Activated T-helper 1 cell treated with Interleukin-2 at 50 U/mL for 16 hours (primary cell): ENCODE data around the gene NKX1-2.
"Not testable (repeated sequence)": the region's sequence is repeated elsewhere in the genome, so short reads cannot be mapped to it uniquely, and the experiment has no call there.

Experiments used
- DNase-seq: peaks from one replicate; pipeline ENCODE4 v3.0.0-alpha.2; 2020; ENCODE audit warnings: low read depth

NKX1-2 gene

DNA sequence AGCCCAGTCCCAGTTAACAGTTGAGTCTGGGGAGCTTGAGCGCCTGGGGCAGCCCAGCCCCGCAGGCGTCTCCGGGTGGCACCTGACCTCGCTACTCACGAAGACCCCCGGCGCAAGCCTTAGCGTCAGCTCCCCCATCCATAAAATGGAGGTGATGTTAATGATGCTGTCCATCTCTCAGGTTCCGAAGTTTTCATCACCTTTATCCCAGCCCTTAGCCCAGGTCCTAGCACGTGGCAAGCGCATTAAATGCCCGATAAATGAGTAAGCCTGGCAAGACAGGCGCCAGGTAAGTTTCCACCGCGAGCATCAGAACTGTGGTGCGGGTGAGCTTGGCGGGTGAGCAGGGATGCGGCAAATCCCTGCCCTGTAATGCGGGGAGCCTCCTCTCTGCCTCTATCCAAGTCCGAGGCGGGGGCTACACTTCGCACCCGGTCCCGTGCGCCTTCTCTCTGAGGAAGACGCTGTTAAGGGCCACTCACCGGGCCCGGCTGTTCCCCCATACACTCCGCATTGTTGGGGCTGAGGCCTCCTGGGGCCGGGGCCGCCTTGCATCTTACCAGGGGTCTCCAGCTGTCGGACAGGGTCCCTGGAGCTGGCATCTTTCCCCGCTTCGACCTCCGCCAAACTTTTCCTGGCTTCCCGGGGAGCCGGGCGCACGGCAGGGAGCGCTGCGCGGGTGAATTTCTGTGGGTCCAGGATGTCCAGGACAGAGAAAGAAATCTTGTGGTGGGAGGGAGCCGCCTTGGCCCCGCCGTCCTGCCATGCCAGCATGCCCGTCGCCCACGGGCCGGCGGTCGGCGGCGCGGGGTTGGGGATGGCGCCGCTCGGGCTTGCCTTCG is 444 bp downstream of the NKX1-2 start:
- DNase-seq: no peak

DNA sequence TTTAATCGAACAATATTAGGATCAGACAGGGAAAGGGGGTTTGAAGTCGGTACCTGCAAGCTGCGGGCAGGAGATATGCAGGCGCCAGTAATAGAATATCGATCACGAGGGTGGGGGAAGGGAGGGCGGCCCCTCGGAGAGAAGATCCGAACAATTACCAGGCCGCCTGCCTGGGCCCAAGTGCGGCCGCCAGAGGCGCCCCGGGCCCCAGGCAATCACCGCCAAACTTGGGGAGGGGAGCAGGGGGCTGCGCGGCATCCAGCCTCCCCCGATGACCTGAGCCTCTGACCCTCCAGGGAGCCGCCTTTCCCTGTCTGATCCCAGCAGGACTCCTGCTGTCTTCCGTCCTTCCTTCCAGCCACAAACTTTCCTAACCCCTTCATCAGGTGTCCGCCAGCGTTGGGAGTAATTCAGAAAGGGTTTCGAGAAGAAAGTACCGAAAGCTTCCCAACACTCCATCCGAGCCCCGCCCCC is 1.1 kb downstream of the NKX1-2 start:
- no peak for DNase-seq

DNA sequence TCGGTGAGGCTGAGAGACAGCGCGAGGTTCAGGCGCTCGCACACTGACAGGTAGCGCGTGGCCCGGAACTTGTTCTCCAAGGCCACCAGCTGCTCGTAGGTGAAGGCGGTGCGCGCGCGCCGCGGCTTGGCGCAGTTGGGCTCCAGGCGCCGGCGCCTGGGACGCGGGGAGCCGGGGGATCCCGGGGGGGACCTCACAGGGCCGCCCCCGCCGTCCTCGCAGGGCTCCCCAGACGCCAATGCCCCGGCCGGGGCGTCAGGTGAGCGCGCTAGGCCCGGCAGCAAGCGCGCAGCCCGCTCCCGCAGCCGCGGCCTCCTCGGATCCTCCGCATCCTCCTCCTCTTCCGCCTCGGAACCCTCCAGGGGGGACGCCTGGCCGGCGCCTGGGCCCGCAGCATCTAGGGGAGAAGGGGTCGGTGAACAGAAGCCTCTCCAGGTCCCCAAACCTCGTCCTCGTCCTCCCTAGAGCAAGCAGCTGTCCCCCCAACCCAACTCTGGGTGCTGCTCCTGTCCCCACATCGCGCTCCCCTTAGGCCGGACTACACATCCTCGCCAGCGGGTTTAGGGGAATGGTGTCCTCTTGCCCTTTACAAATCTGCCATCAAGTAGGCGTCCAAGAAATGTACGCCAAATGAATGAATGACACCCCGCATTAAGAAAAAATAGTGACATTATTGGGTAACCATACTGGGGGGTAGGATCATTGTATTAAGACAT is 1.9 kb downstream of the NKX1-2 start:
- DNase-seq: no peak

DNA sequence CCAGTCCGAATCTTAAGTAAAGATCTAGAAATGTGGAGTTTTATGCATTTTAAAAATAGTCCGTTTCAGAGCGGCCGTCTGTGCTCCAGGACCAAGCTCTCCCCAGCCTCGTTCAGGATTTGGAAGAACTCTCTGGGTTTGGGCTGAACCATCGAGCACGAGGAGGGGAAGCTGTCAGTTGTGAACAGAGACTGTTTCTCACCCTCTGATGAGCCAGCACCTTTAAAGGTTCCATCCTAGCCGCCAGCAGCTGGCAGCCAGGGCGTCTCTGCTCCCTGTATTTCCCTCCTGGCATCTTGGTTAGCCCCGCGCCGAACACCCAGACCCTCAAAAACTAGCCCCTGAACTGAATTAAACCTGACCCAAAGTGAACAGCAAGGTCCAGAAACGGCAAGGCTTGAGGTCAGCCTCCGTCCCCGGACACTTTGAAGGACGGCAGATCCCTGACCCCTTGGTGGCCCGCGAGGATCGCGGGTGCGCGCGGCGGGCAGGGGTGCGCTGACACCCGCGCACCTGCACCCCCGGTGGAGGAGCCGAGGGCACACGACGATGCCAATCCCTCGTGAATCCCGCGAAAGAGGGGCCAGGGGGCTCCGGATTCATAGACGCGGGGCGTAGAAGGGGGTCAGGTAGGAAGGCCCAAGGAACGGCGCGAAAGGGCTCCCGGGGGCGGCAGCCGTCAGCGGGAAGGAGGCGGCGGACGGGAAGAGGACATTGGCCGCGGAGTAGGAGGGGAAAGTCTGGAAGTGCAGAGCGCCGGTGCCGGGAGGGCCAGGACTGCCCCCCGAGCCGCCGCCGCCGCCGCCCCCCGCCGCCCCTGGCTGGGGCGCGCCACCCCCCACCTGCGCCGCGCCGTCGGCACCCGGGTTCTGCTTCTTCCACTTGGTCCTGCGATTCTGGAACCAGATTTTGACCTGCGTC is 2.7 kb downstream of the NKX1-2 start:
- no peak for DNase-seq

DNA sequence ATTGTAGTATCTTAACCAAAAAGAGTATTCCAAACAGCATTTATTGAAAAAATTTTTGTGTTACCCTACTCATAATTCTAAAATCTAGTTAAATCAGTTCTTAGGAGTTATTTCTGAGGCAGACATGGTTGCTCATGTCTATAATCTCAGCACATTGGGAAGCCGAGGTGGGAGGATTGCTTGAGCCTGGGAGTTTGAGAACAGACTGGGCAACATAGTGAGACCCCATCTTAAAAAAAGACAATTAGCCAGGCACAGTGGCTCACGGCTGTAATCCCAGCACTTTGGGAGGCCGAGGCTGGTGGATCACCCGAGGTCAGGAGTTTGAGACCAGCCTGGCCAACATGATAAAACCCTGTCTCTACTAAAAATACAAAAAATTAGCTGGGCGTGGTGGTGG is 8.1 kb downstream of the NKX1-2 start:
- not testable (repeated sequence) for DNase-seq

DNA sequence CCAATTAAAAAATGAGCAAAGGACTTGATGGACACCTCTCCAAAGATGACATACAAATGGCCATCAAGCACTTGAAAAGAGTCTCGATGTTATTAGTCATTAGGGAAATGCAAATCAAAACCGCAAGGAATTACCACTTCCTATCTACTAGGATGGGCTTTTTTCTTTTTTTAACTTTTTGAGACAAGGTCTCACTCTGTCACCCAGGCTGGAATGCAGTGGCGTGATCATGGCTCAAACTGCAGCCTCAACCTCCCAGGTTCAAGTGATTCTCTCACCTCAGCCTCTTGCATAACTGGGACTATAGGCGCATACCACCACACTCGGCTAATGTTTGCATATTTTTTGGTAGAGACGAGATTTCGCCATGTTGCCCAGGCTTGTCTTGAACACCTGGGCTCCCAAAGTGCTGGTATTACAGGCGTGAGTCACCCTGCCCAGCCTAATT is 13.6 kb downstream of the NKX1-2 start:
- DNase-seq: no peak

DNA sequence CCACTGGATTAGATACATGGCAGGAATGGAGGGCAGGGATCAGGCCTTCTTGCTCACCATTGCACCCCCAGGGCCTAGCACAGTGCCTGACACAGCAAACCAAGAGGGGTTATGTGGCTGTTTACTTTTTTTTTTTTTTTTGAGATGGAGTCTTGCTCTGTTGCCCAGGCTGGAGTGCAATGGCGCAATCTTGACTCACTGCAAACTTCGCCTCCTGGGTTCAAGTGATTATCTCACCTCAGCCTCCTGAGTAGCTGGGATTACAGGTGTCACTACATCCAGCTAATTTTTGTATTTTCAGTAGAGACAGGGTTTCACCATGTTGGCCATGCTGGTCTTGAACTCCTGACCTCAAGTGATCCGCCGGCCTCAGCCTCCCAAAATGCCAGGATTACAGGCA is 14.2 kb downstream of the NKX1-2 start:
- DNase-seq: not testable (repeated sequence)

DNA sequence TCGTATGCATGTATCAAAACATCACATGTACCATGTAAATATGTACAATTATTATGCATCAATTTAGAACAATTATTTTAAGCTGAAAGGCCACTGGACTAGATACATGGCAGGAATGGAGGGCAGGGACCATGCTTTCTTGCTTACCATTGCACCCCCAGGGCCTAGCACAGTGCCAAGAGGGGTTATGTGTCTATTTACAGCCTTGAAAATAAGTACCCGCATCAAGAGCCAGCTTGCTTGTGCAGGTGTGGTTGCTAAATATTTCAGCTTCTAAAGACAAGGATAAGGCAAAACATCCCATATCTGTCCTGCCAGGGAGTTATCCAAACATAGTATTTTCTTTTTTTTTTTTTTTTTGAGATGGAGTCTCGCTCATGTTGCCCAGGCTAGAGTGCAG is 16.4 kb downstream of the NKX1-2 start:
- DNase-seq: no peak

DNA sequence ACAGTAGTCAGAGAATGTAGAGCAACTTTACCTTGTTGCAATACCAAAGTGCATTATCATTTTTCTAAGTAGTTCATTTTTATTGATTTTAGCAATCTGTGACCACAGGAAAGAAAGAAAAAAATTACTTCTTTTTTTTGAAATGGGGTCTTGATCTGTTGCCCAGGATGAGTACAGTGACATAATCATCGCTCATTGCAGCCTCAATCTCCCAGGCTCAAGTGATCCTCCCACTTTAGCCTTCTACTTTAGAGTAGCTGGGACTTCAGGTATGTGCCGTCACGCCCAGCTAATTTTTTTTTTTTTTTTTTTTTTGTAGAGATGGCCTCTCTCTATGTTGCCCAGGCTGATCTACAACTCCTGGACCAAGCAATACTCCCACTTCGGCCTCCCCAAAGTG is 19.8 kb downstream of the NKX1-2 start:
- DNase-seq: no peak

DNA sequence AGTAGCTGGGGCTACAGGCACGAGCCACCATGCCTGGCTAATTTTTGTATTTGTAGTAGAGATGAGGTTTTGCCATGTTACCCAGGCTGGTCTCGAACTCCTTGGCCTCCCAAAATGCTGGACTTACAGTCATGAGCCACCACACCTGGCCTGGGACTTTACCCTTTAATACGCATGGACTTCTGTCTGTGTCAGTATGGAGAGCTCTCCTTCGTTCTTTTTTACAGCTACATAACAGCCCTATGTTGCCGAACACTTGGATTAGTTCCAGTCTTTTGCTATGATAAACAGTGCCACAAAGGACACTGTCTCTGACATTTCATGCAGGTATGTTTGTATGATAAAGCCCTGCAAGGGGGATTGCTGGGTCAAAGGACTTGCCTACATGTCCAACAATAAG is 20.3 kb downstream of the NKX1-2 start:
- no peak for DNase-seq

DNA sequence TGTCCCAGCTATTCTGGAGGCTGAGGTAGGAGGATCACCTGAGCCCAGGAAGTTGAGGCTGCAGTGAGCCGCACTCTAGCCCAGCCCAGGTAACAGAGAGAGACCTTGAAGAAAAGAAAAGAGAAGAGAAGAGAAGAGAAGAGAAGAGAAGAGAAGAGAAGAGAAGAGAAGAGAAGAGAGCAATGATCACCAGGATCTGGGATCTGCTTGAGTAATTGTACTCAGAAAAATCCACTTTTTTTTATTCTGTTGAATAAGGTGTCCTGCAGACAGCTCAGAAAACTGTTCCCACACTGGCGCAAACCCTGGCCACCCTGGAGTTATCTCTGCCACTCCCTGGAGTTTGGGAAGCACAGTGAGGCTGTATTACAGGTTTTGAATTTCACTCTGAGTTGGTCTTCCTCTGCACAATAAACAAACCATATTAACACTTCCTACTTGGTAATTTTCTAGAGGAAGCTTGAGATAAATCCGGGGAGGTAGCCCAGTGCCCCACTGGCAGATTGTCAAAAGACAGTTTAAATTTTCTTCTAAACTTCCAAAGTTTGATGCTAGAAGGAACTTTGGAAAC is 21.5 kb downstream of the NKX1-2 start:
- DNase-seq: no peak

DNA sequence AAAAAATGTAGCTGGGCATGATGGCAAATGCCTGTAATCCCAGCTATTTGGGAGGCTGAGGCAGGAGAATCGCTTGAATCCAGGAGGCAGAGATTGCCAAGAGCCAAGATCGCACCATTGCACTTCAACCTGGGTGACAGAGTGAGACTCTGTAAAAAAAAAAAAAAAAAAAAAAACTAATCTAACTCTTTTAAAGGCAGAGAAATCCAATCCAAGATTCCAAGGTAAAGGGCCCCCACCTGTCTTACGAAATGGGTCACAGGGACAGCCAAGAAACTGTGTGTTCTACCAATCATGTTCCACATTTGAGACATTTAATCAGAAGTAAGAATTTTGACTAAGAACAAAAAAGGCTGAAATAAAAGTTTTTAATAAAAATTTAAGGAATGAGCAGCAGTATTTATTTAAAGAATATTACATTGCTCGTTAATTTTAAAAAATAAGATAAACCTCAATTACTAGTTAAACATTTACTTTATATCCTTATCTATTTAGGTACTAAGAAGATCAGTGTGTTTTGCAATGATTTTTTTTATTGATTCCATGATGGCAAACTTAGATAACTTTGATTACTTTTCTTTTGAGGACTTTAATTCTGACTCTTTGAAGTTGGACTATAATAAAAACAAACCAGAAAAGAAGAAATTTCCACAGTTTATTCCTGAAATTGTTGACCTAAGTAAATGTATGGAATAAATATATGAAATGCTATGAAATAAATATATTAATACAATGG is 24.4 kb downstream of the NKX1-2 start:
- DNase-seq: no peak

DNA sequence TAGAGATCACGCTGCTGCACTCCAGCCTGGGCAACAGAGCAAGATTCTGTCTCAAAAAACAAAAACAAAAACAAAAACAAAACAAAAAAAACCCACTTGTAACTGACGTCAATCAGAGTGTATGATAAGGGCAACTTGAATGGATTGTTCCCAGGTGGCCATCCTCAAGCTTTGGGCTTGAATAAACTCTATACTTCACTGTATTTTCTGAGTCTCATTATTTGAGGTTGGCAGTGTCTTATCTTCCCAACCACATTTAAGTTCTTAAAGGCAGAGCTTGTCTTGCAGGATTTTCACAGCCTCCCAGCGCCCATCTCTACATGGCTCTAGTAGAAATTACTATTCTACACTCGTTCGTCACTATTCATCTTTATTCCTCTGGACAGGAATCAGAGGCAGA is 26.0 kb downstream of the NKX1-2 start:
- no peak for DNase-seq

DNA sequence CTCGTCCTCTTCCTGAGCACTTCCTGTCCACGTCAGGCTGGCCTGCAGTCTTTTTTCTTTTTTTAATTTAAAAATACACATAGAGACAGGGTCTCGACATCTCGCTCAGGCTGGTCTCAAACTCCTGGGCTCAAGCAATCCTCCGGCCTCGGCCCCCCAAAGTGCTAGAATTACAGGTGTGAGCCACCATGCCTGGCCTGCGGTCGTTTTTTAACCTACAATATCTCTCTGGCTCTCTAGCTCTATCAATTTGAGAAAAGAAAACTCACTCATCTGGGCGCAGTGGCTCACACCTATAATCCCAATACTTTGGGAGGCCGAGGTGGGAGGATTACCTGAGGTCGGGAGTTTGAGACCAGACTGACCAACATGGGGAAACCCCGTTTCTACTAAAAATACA is 27.1 kb downstream of the NKX1-2 start:
- DNase-seq: no peak

DNA sequence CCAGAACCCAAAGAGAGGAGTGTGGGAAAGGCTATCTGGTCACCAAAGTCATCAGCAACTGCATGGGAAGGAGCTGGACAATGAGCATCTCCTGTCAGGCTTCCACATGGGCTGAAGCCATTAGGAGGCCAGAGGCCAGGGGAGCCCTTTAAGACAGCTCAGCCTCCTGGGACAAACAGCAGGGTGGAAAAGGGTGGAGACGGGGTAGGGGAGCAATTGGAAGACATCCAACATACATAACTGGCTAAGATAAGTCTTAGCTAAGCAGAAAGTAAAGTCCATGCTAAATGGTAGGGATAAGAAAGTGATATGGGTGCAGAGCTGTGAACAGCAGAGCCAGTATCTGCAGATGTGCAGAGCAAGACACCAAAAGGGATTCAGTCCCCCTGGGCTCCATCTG is 29.6 kb downstream of the NKX1-2 start:
- DNase-seq: no peak

DNA sequence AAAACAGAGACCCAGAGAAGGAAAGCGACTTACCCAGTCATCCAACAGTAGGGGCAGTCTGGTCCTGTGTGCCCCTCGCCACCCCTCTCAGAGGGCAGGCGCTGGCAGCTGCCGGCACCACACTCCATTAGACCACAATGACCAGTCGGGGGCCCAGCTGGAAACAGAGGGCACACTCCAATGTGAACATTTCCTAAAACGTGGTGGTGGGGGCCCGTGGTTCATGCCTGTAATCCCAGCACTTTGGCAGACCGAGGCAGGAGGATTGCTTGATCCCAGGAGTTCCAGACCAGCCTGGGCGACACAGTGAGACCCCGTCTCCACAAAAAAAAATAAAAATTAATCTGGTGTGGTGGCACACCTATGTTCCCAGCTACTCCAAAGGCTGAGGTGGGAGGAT is 30.2 kb downstream of the NKX1-2 start:
- no peak for DNase-seq

DNA sequence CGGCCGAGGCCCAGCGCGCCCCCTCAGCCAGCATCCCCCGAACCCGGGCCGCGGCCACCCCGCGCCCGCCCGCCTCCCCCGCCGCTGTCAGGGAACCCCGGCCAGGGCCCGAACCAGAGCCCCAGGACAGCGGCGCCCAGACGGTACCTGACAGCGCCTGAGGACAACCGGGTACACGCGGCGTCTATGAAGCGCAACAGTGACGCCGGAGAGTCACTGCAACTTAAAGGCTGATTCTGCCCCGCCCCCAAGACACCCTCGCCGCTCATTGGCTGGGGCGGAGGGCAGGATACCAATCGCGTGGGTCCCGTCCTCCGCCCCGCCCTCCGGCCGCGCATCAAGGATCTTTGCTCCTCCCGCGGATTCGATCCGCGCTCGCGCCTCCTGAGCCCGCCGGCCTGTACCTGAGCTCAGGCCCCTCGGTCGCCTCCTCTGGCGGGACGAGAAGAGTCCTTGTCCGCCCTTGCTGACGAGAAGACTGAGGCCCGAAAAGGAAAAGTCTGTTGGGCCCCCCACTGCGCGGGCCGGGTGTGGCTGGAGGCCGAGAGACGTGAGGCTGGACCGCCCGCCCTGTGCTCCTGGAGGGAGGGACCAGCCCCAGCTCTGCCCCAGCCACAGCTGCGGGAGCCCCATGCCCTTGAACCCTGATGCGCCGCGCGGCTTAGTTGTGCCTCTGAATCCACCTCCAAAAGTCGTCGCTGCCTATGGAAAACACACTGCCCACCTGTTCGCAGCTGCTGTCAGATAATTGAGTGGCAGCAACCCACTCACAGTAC is 30.9 kb downstream of the NKX1-2 start, which contains the start of gene OAT:
OAT (minus strand) TSS at position 198 of the 776 bp plus-strand sequence. CDS start 6,752 bp downstream, outside the sequence.
- DNase-seq: peak; percentile 91

DNA sequence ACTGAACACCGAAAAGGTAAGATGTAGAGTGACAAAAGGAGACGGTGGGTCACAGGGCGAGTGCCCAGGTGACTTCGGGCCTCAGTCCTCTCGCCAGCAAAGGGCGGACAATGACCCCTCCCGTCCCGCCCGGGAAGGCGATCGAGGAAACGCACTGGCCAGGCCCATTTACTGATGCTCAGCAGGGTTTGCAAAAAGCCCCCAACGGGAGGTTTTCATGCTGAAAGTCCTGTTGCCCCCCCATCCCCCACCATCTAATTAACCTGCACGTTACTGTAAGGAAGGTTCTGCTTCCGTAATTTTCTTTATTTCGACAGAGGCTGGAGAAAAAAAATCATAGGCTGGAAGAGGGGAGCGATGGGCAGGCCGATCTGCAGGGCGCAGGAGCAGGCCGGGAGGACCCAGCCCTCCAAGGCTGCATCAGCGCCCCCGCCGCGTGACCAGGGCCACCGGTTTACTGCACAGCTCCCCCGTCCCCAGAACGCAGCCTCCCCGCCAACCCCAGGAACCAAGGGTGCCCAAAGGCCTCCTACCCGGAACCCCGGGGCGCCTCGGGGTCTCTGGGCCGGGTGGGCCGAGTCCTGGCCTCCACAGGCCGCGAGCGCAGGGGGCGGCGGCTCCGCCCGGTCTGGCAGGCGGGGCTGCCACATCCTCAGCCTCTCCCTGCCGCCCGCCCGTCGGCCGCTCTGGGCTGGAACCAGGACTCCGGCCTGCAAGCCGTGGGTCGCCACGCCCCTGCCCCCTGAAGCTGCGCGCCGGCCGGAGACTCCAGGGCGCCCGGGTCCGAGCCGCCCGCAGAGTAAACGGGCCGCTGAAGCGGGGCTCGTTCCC is 31.7 kb downstream of the NKX1-2 start:
- DNase-seq: peak; percentile 7

DNA sequence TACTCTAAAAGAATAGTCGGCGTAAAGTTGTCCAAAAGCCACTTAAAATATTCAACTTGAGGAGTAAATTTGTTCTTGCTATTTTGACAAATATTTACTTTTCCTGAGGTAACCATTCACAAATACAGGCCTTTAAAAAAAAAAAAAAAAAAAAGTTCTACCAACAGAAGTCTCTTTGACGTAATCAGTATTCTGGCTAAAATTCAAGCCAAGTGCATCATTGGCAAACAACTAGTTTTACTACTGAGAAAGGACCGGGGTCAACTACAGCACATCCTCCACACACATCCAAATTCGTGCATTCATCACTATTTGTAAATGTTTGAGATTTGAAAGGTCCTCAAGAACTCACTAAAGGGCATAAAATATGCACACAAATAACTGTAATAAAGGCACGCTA is 33.1 kb downstream of the NKX1-2 start:
- DNase-seq: no peak
